ENCODE measurements around the gene TJP2. TPM values are rescaled to one million over a fixed set of nuclear protein-coding genes. Genes with fewer than 3 reads are reported as not detected.
"Not testable (repeated sequence)": the region's sequence is repeated elsewhere in the genome, so short reads cannot be mapped to it uniquely, and the experiment has no call there.

Gene TJP2
- total RNA-seq, 1 donor from 2014 or later: 67.0 TPM

DNA sequence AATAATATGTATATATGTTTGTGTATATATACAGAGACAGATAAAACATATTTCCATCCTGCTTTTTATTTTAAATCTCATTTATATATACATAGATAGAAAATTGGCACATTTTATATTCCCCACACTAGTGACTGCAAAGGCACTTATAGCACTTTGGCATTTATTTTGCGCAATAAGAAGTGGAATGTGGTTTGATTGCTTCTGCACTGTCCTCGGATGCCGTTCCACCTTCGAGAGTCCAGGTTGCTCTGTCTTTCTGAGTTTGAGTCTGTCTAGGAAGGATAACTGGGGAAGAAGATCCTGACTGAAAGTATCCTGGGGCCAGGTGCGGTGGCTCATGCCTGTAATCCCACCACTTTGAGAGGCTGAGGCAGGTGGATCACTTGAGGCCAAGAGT lies 84.5 kb downstream of the TJP2 start:
- intact Hi-C loops (cut with DNase I): no loop called here

DNA sequence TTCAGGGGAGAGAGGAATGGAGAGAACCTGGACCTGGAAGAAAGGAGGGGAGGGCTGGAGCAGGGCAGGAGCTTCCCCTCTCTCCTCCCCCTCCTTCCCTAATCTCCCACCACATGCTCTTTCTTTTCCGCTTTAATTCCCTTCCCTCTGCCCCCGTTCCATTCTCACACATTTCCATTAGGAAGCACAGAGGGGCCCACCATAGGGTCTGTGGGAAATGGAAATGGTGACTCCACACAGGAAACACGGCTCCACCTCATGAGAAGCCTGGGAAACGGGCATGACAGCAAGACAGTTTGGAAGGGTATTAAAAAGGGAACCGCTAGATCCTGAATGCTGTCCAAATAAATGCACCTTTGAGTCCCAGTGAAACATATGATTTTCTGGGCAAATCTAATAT lies 86.1 kb downstream of the TJP2 start:
- intact Hi-C loops (cut with DNase I): no loop called here
- DNase-seq (ENCODE audit: low spot score): no peak

More for the DNA sequence above, 84.5 kb downstream of the TJP2 start:
- DNase-seq (ENCODE audit: low spot score): no peak

DNA sequence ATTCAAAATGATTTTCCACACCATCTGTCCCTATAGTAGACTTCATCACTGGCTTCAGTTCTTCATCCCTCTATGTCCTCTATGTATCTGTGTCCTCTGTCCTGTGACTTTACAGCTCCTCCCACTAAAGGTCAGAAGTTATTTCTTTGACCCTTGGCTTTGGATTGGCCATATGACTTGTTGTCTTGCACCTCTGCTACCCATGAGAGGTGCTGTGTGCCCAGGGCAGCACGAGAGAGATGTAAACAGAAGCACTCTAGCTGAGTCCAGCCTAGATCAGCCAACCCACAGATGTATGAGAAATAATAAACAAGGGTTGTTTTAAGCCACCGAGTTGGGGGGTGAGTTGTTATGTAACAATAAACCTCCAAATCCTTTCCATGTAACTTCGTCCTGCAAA lies 87.6 kb downstream of the TJP2 start:
- intact Hi-C loops (cut with DNase I): no loop called here
- DNase-seq (ENCODE audit: low spot score): no peak

DNA sequence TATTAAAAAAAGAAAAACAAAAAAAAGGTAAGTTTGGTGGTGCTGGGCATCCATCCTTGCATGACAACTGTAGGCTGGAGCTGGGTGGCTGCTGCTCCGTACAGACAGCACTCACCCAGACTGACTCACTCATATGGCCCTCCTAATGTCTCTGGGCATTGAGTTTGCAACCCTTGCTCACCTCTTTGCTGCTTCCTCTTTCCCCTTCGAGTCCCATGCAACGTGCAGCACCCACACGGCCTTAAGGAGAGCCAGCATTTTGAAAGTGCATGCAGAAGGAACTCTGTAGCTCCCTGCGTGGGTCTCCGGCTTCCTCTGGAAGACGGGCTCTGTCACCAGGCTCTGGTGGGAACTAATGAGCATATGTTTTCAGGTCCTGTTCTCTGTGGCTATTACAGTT lies 90.4 kb downstream of the TJP2 start:
- intact Hi-C loops (cut with DNase I): no loop called here
- no peak for DNase-seq (ENCODE audit: low spot score)

DNA sequence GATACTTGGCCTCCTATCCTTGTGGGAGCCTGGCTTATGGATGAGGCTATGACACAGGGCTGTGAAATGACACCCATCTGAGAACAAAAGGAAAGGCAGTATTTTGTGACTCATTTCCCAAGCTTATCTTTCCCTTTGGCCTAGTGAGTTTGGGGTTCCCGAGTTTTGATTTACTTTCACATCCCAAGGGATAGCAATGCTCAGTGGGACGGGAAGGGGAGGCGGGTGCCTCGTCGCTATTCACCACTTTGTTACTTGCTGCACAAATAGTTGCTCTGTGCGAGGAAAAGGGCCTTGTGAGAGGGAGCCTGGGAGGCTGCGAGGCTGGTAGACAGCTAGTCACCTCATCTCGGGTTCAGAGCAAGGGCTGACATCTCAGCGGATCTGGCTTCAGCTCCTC lies 91.8 kb downstream of the TJP2 start:
- intact Hi-C loops (cut with DNase I): no loop called here
- no peak for DNase-seq (ENCODE audit: low spot score)

DNA sequence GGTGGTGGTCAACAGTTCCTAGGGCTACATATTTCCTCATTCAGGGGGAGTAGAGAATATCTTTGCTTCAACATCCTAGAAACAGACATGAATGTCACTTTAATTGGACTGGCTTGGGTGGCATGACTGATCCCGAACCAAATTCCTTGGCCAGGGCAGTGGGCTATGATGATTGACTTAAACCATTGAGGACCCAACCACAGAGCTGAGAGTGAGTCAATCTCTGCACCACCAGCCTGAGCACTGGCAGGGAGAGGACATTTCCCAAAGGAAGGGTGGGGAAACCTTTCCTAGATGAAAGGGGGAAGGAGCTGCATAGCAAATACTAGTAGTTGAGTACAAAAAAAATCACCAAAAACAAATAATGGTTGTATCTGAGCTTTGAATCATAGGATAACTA lies 98.1 kb downstream of the TJP2 start:
- no peak for DNase-seq (ENCODE audit: low spot score)
- intact Hi-C loops (cut with DNase I): no loop called here

DNA sequence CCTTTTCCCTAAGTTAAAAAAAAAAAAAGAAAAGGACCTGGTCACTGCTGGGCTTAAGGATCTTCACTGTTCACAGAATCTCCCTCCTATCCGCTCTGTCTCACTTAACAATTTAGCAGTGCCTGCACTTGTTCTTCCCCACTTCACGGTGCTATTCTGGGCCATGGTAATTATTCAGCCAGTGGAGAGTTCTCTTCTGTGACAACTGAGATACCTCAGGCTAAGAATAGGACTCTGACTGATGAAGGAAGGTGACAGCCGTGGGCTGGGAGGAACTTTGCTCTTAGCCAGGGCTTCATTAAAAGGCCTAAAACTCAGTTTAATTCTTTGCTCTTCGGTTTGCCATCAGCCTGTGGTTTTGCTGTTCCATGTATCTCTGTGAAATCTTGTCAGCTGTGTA lies 99.1 kb downstream of the TJP2 start:
- DNase-seq (ENCODE audit: low spot score): no peak
- intact Hi-C loops (cut with DNase I): no loop called here

DNA sequence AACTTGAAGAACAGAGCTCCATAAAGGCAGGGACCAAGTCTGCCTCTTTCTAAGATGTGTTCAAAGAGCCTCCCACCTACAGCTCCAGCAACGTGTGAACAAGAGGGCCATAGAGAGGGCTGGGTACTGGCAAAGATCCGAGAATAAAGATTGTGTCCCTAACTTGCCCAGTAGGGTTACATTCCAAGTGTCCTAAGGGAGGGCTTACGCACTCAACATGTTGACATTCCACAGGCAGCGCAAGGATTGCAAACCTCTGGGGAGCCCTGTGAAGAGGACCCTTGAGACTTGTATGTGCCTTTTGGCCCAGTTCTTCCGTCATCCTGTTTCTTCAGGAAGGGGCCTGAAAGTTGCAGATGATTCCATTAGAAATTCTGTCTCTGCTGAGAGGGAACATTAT lies 102.7 kb downstream of the TJP2 start:
- DNase-seq (ENCODE audit: low spot score): no peak

DNA sequence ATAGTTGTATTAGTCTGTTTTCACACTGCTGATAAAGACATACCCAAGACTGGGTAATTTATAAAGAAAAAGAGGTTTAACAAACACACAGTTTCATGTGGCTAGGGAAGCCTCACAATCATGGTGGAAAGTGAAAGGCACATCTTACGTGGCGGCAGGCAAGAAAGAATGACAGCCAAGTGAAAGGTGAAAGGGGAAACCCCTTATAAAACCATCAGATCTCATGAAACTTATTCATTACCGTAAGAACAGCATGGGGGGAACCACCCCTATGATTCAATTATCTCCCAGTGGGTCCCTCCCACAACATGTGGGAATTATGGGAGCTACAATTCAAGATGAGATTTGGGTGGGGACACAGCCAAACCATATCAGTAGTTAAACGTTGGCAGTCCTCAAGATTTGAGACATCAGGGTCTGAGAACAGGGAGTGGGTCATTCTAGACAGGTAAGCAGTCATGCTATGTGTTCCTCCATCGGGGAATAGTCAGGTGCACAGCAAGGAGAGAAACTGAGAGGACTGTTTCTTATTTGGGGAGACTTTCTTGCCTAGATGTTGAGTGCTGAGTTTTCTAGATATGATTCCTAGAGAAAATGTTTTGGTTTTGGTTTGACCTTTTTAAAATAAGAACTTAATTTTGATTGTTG lies 105.1 kb downstream of the TJP2 start:
- no peak for DNase-seq (ENCODE audit: low spot score)
- intact Hi-C loops (cut with DNase I): no loop called here

More for the DNA sequence above, 102.7 kb downstream of the TJP2 start:
- intact Hi-C loops (cut with DNase I): no loop called here

DNA sequence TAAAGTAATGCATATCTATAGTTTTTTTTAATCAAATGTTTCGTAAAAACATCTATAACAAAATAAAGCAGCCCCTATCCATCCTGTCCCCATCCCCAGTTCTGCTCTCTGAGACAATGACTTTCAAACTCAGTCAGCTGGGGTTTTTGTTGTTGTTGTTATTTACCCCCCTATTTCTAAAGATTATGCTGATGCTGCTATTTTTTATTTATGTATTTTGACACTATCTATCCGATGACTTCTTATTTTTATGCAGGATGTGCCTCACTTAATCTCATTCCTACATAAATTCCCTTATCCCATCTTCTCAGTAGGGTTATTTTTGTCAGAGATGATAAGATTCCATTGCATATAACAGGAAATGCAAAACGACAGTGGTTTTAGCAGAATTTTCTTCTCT lies 105.7 kb downstream of the TJP2 start:
- DNase-seq (ENCODE audit: low spot score): no peak
- intact Hi-C loops (cut with DNase I): no loop called here

DNA sequence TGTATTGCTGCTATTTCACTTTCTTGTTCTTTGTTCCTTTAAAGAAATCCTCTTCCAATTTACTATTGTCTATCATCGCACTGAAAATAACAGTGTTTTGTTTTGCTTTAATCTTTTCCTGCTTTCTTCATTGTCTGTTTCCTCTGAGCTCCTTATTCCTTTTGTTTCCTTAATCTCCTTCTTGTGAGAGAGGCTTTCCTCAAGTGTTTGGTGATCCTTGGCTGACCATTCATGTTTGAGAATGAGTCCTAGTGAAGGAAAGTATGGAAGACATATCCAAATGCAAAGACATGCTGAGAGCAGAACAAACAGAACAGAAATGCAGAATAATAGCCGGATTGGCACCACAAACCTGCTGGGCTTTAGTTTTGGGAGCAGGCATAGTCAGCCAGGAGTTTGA lies 108.9 kb downstream of the TJP2 start:
- intact Hi-C loops (cut with DNase I): no loop called here
- DNase-seq (ENCODE audit: low spot score): no peak

DNA sequence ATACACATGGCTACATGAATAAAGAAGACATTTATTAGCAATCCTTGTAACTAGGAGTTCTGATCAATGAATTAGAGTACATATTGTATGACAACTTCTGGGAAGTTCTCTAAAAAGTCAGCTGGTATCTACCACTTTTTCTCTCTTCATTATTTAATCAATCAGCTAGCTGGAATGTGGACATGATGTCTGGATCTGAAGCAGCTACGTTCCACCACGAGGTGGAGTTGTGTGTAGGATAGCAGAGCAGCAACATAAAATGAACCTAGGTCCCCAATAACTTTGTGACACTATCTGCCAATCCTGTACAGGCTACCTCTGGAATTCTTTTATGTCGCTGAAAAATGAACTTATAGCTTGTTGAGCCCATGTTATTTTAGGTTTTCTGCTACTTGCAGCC lies 118.0 kb downstream of the TJP2 start:
- intact Hi-C loops (cut with DNase I): no loop called here

DNA sequence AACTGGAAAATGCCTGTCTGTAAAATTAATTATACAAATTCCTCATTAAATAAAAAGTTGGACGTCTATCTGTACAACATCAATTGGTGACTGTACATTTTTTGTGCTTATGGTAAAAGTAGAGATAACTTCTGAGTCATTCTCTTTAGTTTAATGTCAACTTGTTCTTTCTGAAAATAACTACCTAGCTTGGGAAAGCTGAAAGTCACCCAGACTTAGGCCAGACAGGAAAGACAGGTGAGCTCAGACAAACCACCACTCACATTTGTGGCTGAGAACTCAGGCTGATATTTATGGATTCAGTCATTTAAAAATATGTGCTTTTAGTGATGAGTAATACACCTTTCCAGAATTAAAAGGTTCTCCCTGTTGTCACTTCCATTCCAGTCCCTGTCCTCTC lies 119.1 kb downstream of the TJP2 start:
- no peak for DNase-seq (ENCODE audit: low spot score)
- intact Hi-C loops (cut with DNase I): no loop called here

More for the DNA sequence above, 118.0 kb downstream of the TJP2 start:
- DNase-seq (ENCODE audit: low spot score): no peak

DNA sequence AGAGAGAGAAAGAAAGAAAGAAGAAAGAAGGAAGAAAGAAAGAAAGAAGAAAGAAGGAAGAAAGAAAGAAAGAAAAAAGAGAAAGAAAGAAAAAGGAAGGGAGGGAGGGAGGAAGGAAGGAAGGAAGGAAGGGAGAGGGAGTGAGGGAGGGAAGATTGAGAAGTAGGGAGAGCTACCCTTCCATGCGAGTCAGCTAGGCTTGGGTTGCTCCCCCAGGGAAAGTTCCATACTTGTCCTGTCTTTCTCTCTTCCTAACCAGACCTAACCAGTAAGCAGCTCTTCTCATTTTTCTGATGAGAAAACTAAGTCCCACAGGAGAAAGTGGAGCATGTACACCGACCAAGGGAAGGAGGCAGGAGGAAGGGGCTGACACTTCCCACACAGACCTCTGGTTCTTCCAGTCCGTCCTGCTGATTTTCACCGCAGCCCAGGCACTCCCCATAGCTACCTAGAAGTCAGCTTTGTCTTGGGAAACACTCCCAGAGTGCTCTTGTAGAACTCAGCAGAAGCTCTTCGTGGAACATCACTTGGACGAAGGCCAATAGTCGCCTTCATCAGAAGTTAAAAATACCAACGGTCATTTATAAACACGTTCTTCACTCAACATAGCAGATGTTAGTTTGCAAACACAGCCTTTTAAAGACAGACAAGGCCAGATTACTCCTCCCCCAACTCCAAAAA lies 121.9 kb downstream of the TJP2 start:
- intact Hi-C loops (cut with DNase I): no loop called here
- DNase-seq (ENCODE audit: low spot score): no peak

DNA sequence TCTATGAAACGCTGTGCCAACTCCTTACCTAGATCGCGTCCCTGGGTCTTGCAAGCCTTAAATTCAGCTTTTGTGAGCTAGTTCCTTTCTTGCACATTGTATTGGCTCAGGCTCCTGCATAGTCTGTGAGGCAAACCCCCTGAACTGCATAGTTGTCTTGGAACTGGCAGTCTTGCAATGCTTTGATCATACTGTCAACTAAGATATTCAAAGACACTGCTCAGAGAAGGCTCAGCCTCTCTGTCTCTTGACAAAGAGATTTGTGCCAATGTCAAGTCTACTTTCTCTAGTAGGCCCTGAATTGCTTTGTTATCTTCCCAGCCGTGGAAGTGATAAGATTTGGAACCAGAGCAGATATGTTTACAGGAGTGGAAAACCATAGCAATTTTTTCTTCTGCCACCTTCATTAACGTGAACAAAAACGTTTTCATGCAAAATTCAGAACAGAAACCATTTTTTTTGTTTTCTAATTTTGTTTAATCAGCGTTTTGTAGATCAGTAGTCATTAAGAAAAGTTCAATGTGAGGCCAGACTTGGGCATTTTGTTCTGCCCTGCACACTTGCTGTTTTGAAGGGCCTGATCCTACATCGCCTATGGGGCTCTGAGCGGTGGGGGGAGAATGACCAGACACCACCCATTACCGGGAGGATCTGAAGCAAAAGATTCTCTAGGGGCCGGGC lies 123.4 kb downstream of the TJP2 start:
- intact Hi-C loops (cut with DNase I): no loop called here
- DNase-seq (ENCODE audit: low spot score): no peak

DNA sequence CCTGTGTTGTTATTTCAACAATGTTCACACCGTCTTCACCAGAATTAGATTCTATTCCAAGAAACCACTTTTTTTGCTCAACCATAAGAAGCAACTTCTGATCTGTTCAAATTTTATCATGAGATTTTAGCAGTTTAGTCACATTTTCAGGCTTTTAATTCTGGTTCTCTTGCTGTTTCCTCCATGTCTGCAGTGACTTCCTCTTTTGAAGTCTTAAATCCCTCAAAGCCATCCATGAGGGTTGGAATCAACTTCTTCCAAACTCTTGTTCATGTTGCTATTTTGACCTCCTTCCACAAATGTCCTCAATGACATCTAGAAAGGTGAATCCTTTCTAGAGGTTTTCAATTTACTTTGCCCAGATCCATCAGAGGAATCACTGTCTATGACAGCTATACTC lies 125.2 kb downstream of the TJP2 start:
- no peak for DNase-seq (ENCODE audit: low spot score)
- intact Hi-C loops (cut with DNase I): no loop called here

DNA sequence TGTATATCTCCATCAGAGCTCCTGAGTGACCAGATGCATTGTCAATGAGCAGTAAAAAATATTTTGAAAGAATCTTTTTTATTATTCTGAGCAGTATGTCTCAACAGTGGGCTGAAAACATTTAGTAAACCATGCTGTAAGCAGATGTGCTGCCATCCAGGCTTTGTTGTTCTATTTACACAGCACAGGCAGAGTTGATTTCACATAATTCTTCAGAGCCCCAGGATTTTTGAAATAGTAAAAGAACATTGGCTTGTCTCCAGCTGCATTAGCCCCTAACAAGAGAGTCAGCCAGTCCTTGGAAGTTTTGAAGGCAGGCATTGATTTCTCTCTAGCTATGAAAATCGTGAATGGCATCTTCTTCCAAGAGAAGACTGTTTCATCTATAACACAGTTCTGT lies 125.7 kb downstream of the TJP2 start:
- intact Hi-C loops (cut with DNase I): no loop called here
- no peak for DNase-seq (ENCODE audit: low spot score)

DNA sequence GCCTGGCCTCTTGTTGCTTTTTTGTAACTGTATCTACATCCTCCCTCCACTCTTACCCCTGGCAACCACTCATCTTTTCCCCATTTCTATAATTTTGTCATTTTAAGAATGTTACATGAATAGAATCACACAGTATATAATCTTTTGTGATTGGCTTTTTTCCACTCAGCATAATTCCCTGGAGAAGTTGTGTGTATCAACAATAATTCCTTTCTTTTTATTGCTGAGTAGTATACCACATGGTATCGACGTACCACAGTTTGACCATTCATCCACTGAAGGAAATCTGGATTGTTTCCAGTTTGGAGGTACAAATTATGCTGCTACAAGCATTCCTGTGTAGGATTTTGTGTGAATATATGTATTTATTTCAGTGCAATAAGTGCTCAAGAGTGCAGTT lies 129.3 kb downstream of the TJP2 start:
- no peak for DNase-seq (ENCODE audit: low spot score)
- intact Hi-C loops (cut with DNase I): no loop called here

DNA sequence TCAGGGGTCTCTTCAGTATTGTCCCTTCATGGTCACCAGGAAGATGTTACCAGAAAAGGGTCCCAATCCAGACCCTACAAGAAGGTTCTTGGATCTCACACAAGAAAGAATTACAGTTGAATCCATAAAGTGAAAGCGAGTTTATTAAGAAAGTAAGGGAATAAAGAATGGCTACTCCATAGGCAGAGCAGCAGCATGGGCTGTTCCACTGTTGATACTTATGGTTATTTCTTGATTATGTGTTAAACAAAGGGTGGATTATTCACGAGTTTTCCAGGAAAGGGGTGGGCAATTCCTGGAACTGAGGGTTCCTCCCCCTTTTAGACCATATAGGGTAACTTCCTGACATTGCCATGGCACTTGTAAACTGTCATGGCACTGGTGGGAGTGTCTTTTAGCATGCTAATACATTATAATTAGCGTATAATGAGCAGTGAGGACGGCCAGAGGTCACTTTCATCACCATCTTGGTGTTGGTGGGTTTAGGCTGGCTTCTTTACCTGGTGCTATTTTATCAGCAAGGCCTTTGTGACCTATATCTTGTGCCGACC lies 132.9 kb downstream of the TJP2 start:
- intact Hi-C loops (cut with DNase I): loop anchor here (5.0 kb wide), 1 partner anchor 90 kb away; no protein-coding TSS in a partner anchor

DNA sequence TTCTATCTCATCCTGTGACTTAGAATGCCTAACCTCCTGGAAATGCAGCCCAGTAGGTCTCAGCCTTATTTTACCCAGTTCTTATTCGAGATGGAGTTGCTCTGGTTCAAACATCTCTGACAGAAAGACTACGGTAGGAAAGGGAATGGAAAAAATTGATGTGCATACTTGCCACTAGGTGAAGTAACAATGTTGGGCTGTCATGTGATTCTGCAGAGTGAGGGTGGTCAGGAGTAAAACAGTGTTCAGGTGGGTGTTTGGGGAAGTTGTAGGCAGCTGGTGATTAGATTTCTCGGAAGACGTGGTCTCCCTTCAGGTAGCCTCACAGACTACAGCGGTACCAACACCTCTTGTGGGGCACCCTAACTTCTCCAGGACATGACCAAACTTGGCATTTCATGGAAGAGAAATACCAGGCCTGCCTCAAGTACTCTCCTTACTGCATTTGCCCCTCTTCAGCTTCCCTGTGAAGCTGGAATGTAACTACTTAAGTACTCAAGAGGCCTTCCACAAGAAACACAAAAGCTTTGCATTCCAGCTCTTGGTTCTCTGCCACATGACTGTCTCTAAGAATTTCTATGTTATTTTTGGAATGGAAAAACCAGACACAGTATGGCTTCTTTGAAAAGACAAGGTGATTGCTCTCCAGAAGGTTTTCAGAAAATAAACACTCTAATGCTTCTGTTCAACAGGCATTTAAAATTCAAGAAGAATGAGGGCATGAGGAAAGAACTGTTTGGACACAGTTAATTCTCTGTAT lies 133.5 kb downstream of the TJP2 start:
- intact Hi-C loops (cut with DNase I): loop anchor here (5.0 kb wide), 1 partner anchor 90 kb away; no protein-coding TSS in a partner anchor
- no peak for DNase-seq (ENCODE audit: low spot score)

More for the DNA sequence above, 132.9 kb downstream of the TJP2 start:
- DNase-seq (ENCODE audit: low spot score): not testable (repeated sequence)
